Measurements from ENCODE around the gene OR4C11.

OR4C11 gene

DNA sequence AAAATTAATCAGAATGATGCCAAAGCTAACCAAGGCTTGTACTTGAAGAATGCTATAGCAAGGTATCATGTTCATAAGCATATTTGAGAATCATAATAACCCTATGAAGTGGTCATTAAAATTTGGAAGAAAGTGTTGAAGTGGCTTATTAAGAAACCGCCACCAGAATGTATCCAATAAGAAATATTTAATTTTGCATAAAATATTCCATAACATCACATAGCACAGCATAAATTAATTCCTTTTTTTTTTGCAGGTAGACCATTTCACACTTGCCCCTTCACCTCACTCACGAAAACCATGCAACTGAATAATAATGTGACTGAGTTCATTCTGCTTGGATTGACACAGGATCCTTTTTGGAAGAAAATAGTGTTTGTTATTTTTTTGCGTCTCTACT lies 35.6 kb downstream of the OR4C11 start, which contains the start of gene OR4C16:
Gene OR4C16 (plus strand): TSS at position 301 of the 400 bp plus-strand sequence. CDS start 0 bp downstream, at position 301.
- TF ChIP-seq, protein P1, sequence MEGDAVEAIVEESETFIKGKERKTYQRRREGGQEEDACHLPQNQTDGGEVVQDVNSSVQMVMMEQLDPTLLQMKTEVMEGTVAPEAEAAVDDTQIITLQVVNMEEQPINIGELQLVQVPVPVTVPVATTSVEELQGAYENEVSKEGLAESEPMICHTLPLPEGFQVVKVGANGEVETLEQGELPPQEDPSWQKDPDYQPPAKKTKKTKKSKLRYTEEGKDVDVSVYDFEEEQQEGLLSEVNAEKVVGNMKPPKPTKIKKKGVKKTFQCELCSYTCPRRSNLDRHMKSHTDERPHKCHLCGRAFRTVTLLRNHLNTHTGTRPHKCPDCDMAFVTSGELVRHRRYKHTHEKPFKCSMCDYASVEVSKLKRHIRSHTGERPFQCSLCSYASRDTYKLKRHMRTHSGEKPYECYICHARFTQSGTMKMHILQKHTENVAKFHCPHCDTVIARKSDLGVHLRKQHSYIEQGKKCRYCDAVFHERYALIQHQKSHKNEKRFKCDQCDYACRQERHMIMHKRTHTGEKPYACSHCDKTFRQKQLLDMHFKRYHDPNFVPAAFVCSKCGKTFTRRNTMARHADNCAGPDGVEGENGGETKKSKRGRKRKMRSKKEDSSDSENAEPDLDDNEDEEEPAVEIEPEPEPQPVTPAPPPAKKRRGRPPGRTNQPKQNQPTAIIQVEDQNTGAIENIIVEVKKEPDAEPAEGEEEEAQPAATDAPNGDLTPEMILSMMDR (IDR thresholded peaks at IDR 0.05; ENCODE audit: extremely low read depth, missing control alignments) = no peak
- no peak for DNase-seq (ENCODE audit: low spot score)

DNA sequence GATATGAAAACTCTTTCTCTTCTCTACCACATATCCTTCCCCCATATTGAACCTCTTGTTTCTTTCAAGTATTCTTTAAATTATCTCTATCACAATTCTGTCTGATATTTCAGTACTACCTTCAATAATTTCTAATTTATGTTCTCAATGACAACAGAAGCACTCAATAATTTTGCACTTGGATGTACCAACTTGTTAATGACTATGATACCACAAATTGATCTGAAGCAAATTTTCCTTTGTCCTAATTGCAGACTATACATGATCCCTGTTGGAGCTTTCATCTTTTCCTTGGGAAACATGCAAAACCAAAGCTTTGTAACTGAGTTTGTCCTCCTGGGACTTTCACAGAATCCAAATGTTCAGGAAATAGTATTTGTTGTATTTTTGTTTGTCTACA lies 53.3 kb downstream of the OR4C11 start, which contains the start of gene OR4C15:
Gene OR4C15 (plus strand): TSS at position 301 of the 400 bp plus-strand sequence. CDS start 0 bp downstream, at position 301.
- no peak for DNase-seq (ENCODE audit: low spot score)
- TF ChIP-seq, protein P1 (IDR thresholded peaks at IDR 0.05; ENCODE audit: extremely low read depth, missing control alignments) = no peak

All from GM20000 (cell line).